ENCODE data around the gene ARHGAP26. TPM values are rescaled to one million over a fixed set of nuclear protein-coding genes. Genes with fewer than 3 reads are reported as not detected.

ARHGAP26 gene
- total and polyA plus RNA-seq, 4 donors = 1.8 to 16.7 (median 4.1) TPM

DNA sequence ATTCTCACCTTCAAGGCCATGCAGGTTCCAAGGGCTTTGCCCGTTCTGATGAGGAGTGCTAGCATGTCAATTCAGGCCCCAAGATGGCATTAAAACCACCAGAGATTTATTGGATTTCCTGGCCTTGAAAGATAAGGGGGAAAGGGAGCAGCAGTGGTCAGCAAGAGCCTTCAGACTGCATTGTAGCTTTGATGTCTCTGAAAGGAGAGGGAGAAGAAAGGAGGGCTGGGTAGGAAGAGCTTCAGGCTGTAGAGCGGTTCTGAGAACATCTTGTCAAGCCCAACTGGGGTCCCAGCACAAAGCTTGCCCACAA is 42.5 kb upstream of the ARHGAP26 start:
- no peak overlapping the region for H3K9ac ChIP-seq (ENCODE audit: low read depth in 1 of 2, low read length in 2 of 2)
- no peaks in the 10 kb centered on the region for H3K36me3 ChIP-seq (ENCODE audit: control insufficient read depth in 4 of 4, insufficient read depth in 3 of 4, low read depth in 1 of 4, low read length in 3 of 4)
- TF ChIP-seq GABPA (IDR thresholded peaks at IDR 0.05 in 1 of 2, conservative IDR thresholded peaks at IDR 0.05 in 1 of 2) (no peak), RXRA (IDR thresholded peaks at IDR 0.05) (no peak), SP1 (IDR thresholded peaks at IDR 0.05) (no peak), FOXA1 (IDR thresholded peaks at IDR 0.05) (no peak), YY1 (IDR thresholded peaks at IDR 0.05) (no peak)
- TF ChIP-seq, protein P1, sequence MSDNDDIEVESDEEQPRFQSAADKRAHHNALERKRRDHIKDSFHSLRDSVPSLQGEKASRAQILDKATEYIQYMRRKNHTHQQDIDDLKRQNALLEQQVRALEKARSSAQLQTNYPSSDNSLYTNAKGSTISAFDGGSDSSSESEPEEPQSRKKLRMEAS (IDR thresholded peaks at IDR 0.05) = no peak
- TF ChIP-seq, protein P2, sequence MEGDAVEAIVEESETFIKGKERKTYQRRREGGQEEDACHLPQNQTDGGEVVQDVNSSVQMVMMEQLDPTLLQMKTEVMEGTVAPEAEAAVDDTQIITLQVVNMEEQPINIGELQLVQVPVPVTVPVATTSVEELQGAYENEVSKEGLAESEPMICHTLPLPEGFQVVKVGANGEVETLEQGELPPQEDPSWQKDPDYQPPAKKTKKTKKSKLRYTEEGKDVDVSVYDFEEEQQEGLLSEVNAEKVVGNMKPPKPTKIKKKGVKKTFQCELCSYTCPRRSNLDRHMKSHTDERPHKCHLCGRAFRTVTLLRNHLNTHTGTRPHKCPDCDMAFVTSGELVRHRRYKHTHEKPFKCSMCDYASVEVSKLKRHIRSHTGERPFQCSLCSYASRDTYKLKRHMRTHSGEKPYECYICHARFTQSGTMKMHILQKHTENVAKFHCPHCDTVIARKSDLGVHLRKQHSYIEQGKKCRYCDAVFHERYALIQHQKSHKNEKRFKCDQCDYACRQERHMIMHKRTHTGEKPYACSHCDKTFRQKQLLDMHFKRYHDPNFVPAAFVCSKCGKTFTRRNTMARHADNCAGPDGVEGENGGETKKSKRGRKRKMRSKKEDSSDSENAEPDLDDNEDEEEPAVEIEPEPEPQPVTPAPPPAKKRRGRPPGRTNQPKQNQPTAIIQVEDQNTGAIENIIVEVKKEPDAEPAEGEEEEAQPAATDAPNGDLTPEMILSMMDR (IDR thresholded peaks at IDR 0.05; ENCODE audit: low read depth, low read length, missing input control) = no peak
- TF ChIP-seq, protein P3, sequence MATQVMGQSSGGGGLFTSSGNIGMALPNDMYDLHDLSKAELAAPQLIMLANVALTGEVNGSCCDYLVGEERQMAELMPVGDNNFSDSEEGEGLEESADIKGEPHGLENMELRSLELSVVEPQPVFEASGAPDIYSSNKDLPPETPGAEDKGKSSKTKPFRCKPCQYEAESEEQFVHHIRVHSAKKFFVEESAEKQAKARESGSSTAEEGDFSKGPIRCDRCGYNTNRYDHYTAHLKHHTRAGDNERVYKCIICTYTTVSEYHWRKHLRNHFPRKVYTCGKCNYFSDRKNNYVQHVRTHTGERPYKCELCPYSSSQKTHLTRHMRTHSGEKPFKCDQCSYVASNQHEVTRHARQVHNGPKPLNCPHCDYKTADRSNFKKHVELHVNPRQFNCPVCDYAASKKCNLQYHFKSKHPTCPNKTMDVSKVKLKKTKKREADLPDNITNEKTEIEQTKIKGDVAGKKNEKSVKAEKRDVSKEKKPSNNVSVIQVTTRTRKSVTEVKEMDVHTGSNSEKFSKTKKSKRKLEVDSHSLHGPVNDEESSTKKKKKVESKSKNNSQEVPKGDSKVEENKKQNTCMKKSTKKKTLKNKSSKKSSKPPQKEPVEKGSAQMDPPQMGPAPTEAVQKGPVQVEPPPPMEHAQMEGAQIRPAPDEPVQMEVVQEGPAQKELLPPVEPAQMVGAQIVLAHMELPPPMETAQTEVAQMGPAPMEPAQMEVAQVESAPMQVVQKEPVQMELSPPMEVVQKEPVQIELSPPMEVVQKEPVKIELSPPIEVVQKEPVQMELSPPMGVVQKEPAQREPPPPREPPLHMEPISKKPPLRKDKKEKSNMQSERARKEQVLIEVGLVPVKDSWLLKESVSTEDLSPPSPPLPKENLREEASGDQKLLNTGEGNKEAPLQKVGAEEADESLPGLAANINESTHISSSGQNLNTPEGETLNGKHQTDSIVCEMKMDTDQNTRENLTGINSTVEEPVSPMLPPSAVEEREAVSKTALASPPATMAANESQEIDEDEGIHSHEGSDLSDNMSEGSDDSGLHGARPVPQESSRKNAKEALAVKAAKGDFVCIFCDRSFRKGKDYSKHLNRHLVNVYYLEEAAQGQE (IDR thresholded peaks at IDR 0.05) = no peak
- H3K27ac ChIP-seq (ENCODE audit: low read depth in 1 of 2, low read length in 2 of 2) = no peak overlapping the region
- H3K27me3 ChIP-seq (ENCODE audit: control insufficient read depth in 4 of 4, insufficient read depth in 4 of 4, low read length in 3 of 4) = no peaks in the 10 kb centered on the region
- 83% methylated on average over 2 of the region's 2 CpGs for WGBS
- H3K4me3 ChIP-seq (ENCODE audit: low read depth in 1 of 3, low read length in 3 of 3) = no peak overlapping the region
- no peaks in the 10 kb centered on the region for H3K9me3 ChIP-seq (ENCODE audit: control insufficient read depth in 4 of 4, low read length in 3 of 4)
- H3K4me1 ChIP-seq (ENCODE audit: control insufficient read depth in 4 of 4, insufficient read depth in 4 of 4, low read length in 3 of 4) = no peaks in the 10 kb centered on the region
- DNase-seq (ENCODE audit: low spot score) = no peak

DNA sequence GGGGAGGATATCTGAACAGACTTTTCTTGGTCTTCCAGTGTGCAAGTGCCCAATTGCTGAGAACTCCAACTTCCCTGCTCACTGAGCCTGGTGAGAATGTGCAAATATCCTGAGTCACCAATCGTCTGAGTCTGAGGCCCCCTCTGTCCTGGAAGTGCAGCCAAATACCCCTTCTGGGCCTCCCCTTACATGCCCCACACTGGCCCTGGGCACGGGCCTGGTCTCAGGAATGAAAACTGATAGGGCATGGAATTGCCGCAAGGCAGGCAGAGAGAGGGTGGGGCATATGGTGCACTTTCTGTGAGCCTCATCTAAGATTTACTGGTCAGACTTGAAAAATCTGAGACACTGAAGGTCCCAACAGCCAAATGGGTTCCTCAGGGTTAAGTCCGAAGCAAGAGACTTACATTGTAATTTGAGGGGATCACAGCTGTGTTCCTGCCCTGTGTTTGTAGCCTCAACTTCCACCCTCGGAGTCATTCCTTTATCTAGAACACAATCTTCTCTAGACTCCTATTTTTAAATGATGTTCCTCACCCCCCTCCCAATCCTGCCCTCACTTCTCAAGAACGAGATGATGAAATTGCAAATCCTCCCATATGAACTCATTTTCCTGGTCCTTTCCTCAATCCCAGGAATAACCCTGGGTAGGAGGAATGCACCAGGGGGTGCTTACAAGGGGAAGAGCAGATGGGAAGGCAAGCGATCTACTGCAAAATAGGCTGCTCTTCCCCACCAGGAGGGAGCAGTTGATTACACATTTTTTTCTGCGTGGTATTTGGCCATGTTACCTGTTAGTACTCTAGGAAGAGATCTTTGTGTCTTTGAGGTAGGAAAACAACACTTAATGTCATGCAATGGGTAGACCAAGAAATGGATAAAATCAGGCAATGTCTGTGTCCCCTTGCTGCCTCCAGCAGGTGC is 34.6 kb upstream of the ARHGAP26 start:
- Histone ChIP-seq H3K4me1 (ENCODE audit: control insufficient read depth in 4 of 4, insufficient read depth in 4 of 4, low read length in 3 of 4) (no peaks in the 10 kb centered on the region), H3K27me3 (ENCODE audit: control insufficient read depth in 4 of 4, insufficient read depth in 4 of 4, low read length in 3 of 4) (no peaks in the 10 kb centered on the region), H3K4me3 (ENCODE audit: low read depth in 1 of 3, low read length in 3 of 3) (no peak overlapping the region), H3K9ac (ENCODE audit: low read depth in 1 of 2, low read length in 2 of 2) (no peak overlapping the region), H3K9me3 (ENCODE audit: control insufficient read depth in 4 of 4, low read length in 3 of 4) (no peaks in the 10 kb centered on the region), H3K36me3 (ENCODE audit: control insufficient read depth in 4 of 4, insufficient read depth in 3 of 4, low read depth in 1 of 4, low read length in 3 of 4) (no peaks in the 10 kb centered on the region), H3K27ac (ENCODE audit: low read depth in 1 of 2, low read length in 2 of 2) (no peak overlapping the region)
- whole genome bisulfite sequencing = 89% methylated on average over 8 of the region's 8 CpGs
- no peak for DNase-seq (ENCODE audit: low spot score)
- TF ChIP-seq RXRA (IDR thresholded peaks at IDR 0.05) (no peak), JUND (IDR thresholded peaks at IDR 0.05) (no peak), NR2F2 (IDR thresholded peaks at IDR 0.05) (no peak), YY1 (IDR thresholded peaks at IDR 0.05) (no peak), HNF4A (conservative IDR thresholded peaks at IDR 0.05) (no peak), FOXA1 (IDR thresholded peaks at IDR 0.05) (no peak), TAF1 (conservative IDR thresholded peaks at IDR 0.05) (no peak), EGR1 (IDR thresholded peaks at IDR 0.05; ENCODE audit: low read depth in 2 of 2) (no peak), HNF4G (IDR thresholded peaks at IDR 0.05) (no peak), FOXA2 (IDR thresholded peaks at IDR 0.05) (no peak), RAD21 (IDR thresholded peaks at IDR 0.05) (no peak), SP1 (IDR thresholded peaks at IDR 0.05) (no peak)
- TF ChIP-seq, protein P1 (IDR thresholded peaks at IDR 0.05) = no peak
- TF ChIP-seq, protein P3 (IDR thresholded peaks at IDR 0.05) = no peak
- TF ChIP-seq, protein P4, sequence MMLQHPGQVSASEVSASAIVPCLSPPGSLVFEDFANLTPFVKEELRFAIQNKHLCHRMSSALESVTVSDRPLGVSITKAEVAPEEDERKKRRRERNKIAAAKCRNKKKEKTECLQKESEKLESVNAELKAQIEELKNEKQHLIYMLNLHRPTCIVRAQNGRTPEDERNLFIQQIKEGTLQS (IDR thresholded peaks at IDR 0.05) = no peak
- TF ChIP-seq, protein P5, sequence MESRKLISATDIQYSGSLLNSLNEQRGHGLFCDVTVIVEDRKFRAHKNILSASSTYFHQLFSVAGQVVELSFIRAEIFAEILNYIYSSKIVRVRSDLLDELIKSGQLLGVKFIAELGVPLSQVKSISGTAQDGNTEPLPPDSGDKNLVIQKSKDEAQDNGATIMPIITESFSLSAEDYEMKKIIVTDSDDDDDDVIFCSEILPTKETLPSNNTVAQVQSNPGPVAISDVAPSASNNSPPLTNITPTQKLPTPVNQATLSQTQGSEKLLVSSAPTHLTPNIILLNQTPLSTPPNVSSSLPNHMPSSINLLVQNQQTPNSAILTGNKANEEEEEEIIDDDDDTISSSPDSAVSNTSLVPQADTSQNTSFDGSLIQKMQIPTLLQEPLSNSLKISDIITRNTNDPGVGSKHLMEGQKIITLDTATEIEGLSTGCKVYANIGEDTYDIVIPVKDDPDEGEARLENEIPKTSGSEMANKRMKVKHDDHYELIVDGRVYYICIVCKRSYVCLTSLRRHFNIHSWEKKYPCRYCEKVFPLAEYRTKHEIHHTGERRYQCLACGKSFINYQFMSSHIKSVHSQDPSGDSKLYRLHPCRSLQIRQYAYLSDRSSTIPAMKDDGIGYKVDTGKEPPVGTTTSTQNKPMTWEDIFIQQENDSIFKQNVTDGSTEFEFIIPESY (IDR thresholded peaks at IDR 0.05) = no peak

Data from liver (tissue), 9 donors.